CD14-positive monocyte (primary cell): ENCODE data around the gene DHX40. TPM values are rescaled to one million over a fixed set of nuclear protein-coding genes. Genes with fewer than 3 reads are reported as not detected.

Source experiments
- DNase-seq, 3 donors: peaks; one replicate each; pipeline ENCODE4 v3.0.0-alpha.2; 2011 to 2022
- H2AFZ ChIP-seq: 2 replicates; pipeline ENCODE4 v1.6.0; 2012; ENCODE audit warnings: mild to moderate bottlenecking, low read depth, low read length, inconsistent platforms; ENCODE audit not compliant: insufficient read depth, poor library complexity, severe bottlenecking
- H3K27ac ChIP-seq, 2 donors: 1 replicate in 1 of 2; 2 replicates in 1 of 2; pipeline ENCODE4 v1.5.1; 2012 to 2013; ENCODE audit warnings: low read length in 2 of 2, control low read depth in 1 of 2, inconsistent platforms in 1 of 2, low read depth in 1 of 2, mild to moderate bottlenecking in 1 of 2
- H3K27me3 ChIP-seq, 2 donors: one replicate each; pipeline versions ENCODE4 v1.6.0 to v1.6.1; 2011 to 2013; ENCODE audit warnings: low read length in 2 of 2; ENCODE audit not compliant: control insufficient read depth in 2 of 2, insufficient read depth in 2 of 2
- H3K36me3 ChIP-seq, 2 donors: replicated peaks in 1 of 2; 1 replicate in 1 of 2; 2 replicates in 1 of 2; pipeline versions ENCODE4 v1.5.1 to v1.6.1; 2012 to 2013; ENCODE audit warnings: low read length in 2 of 2, control low read depth in 1 of 2, inconsistent platforms in 1 of 2, mild to moderate bottlenecking in 1 of 2; ENCODE audit not compliant: insufficient read depth in 2 of 2, control insufficient read depth in 1 of 2
- H3K4me1 ChIP-seq, 2 donors: 1 replicate in 1 of 2; 2 replicates in 1 of 2; pipeline versions ENCODE4 v1.5.1 to v1.6.1; 2012 to 2013; ENCODE audit warnings: low read length in 2 of 2, control low read depth in 1 of 2, inconsistent platforms in 1 of 2, mild to moderate bottlenecking in 1 of 2, moderate library complexity in 1 of 2; ENCODE audit not compliant: insufficient read depth in 2 of 2, control insufficient read depth in 1 of 2
- H3K4me2 ChIP-seq: replicated peaks from 2 replicates; pipeline ENCODE3; 2012; ENCODE audit warnings: low read length, moderate library complexity, mild to moderate bottlenecking; ENCODE audit not compliant: poor library complexity, severe bottlenecking; ENCODE audit errors: extremely low read depth
- H3K4me3 ChIP-seq, 3 experiments: fragments of 200-600 bp in 1 of 3; sonication (generic) in 1 of 3; replicated peaks in 1 of 3; 1 replicate in 2 of 3; 2 replicates in 1 of 3; pipeline ENCODE4 v1.5.1; 2011 to 2013; ENCODE audit warnings: low read length in 3 of 3, mild to moderate bottlenecking in 3 of 3, control low read depth in 2 of 3, low read depth in 2 of 3, inconsistent platforms in 1 of 3, moderate library complexity in 1 of 3
- H3K79me2 ChIP-seq: 2 replicates; pipeline ENCODE4 v1.6.0; 2012; ENCODE audit warnings: mild to moderate bottlenecking, control low read depth, inconsistent platforms, low read length, moderate library complexity; ENCODE audit not compliant: insufficient read depth
- H3K9ac ChIP-seq: 2 replicates; pipeline ENCODE4 v1.6.0; 2017; ENCODE audit warnings: low read length, mild to moderate bottlenecking; ENCODE audit not compliant: insufficient read depth, poor library complexity, severe bottlenecking
- H3K9me3 ChIP-seq, 2 donors: replicated peaks in 1 of 2; 1 replicate in 1 of 2; 2 replicates in 1 of 2; pipeline versions ENCODE4 v1.5.1 to v1.6.1; 2012 to 2013; ENCODE audit warnings: low read length in 2 of 2, control low read depth in 1 of 2; ENCODE audit not compliant: control insufficient read depth in 1 of 2, insufficient read depth in 1 of 2
- H4K20me1 ChIP-seq: 2 replicates; pipeline ENCODE4 v1.6.0; 2012; ENCODE audit warnings: mild to moderate bottlenecking, low read length, control low read depth, moderate library complexity; ENCODE audit not compliant: insufficient read depth
- H3K27ac Mint-ChIP-seq, 7 donors: one replicate each; pipeline ENCODE4 v1.8.0; 2020; ENCODE audit warnings: mild to moderate bottlenecking in 7 of 7, mixed read lengths in 7 of 7, moderate library complexity in 6 of 7, inconsistent platforms in 2 of 7
- H3K27me3 Mint-ChIP-seq, 3 donors: one replicate each; pipeline ENCODE4 v1.8.0; 2021 to 2022; ENCODE audit warnings: low read depth in 3 of 3, mild to moderate bottlenecking in 3 of 3, mixed read lengths in 3 of 3, moderate library complexity in 3 of 3, inconsistent platforms in 1 of 3
- H3K36me3 Mint-ChIP-seq, 2 donors: one replicate each; pipeline ENCODE4 v1.8.0; 2020; ENCODE audit warnings: mixed read lengths in 2 of 2, inconsistent platforms in 1 of 2, mild to moderate bottlenecking in 1 of 2
- H3K4me1 Mint-ChIP-seq: one replicate; pipeline ENCODE4 v1.8.0; 2020; ENCODE audit warnings: mild to moderate bottlenecking, mixed read lengths
- H3K4me3 Mint-ChIP-seq, 2 donors: one replicate each; pipeline ENCODE4 v1.8.0; 2020; ENCODE audit warnings: mild to moderate bottlenecking in 2 of 2, mixed read lengths in 2 of 2, moderate library complexity in 1 of 2
- H3K9me3 Mint-ChIP-seq, 7 donors: one replicate each; pipeline ENCODE4 v1.8.0; 2020 to 2022; ENCODE audit warnings: mixed read lengths in 7 of 7, mild to moderate bottlenecking in 6 of 7, moderate library complexity in 6 of 7, inconsistent platforms in 2 of 7
- CTCF ChIP-seq: fragments of 200-600 bp; IDR thresholded peaks from one replicate; pipeline ENCODE4 v1.8.0; 2022; ENCODE audit warnings: antibody characterized with exemption, mild to moderate bottlenecking
- WGBS: methylation state at CpG from one replicate; pipeline ENCODE4 v1.1.5; 2013; ENCODE audit warnings: missing lambda C conversion rate; ENCODE audit not compliant: insufficient coverage; 5-methylcytosine and 5-hydroxymethylcytosine counted together
- intact Hi-C, 2 donors: fragments of 100-400 bp; cut with micrococcal nuclease; formaldehyde crosslinking; loops; one replicate each; pipeline versions ENCODE4 v1.15.0 to v1.15.1; 2023
- polyA plus RNA-seq, 3 donors: library from polyadenylated mRNA; depleted of rRNA in 1 of 3; unstranded in 2 of 3; stranded (reverse) in 1 of 3; fragments of 300-500 nt in 2 of 3; fragments of >200 nt in 1 of 3; fragmentation: Illumina TruSeq in 2 of 3; gene quantifications; 1 replicate in 2 of 3; 2 replicates in 1 of 3; pipeline ENCODE4 v1.2.3, GENCODE V29; 2012 to 2021

DHX40 gene
- polyA plus RNA-seq, 3 donors = 12.4 to 22.0 (median 21.0) TPM

- peaks cover 45% of the 10 kb centered on the region for H3K4me1 Mint-ChIP-seq
- peaks cover 0 to 16% of the 10 kb centered on the region in 2 donors for H3K36me3 ChIP-seq
- H3K9ac ChIP-seq = no peak overlapping the region
- no peak overlapping the region for H3K4me2 ChIP-seq
- peak overlapping the region in 6 of 7 donors; percentile 25 to 70 (median 36) for H3K27ac Mint-ChIP-seq
- no peaks in the 10 kb centered on the region for H3K9me3 Mint-ChIP-seq
- no peak for DNase-seq
- no peaks in the 10 kb centered on the region for H3K27me3 Mint-ChIP-seq
- no peak overlapping the region for H2AFZ ChIP-seq
- H3K27me3 ChIP-seq = no peaks in the 10 kb centered on the region
- H3K27ac ChIP-seq = peak overlapping the region in 1 of 2 donors; percentile 47
- H3K79me2 ChIP-seq = peaks cover 100% of the 10 kb centered on the region
- no CpG with 5 or more reads among the region's 6 CpGs for WGBS
- no peaks in the 10 kb centered on the region for H3K9me3 ChIP-seq
- H3K36me3 Mint-ChIP-seq = peaks cover 5 to 28% of the 10 kb centered on the region in 2 donors
- no peak overlapping the region for H3K4me3 Mint-ChIP-seq
- H4K20me1 ChIP-seq = peaks cover 100% of the 10 kb centered on the region
- no peak for TF ChIP-seq CTCF
- H3K4me3 ChIP-seq = no peak overlapping the region
- intact Hi-C loops = no loop called here
- peaks cover 14 to 30% of the 10 kb centered on the region in 2 donors for H3K4me1 ChIP-seq
These were observed 67.0 kb downstream of the DHX40 start for GRCh38 chr17:59632398-59632797.

GRCh38 chr17:59633658-59634359 lies 68.4 kb downstream of the DHX40 start:
- H3K4me1 Mint-ChIP-seq = peaks cover 45% of the 10 kb centered on the region
- no peak overlapping the region for H3K4me3 Mint-ChIP-seq
- Histone ChIP-seq H2AFZ (no peak overlapping the region), H3K9me3 (no peaks in the 10 kb centered on the region), H3K4me1 (peaks cover 0 to 16% of the 10 kb centered on the region in 2 donors), H3K79me2 (peaks cover 100% of the 10 kb centered on the region), H3K27me3 (no peaks in the 10 kb centered on the region), H3K9ac (no peak overlapping the region), H3K4me3 (no peak overlapping the region), H4K20me1 (peaks cover 100% of the 10 kb centered on the region), H3K4me2 (no peak overlapping the region), H3K27ac (peak overlapping the region in 1 of 2 donors; percentile 50), H3K36me3 (peaks cover 0 to 16% of the 10 kb centered on the region in 2 donors)
- no peak for DNase-seq
- H3K36me3 Mint-ChIP-seq = peaks cover 5 to 32% of the 10 kb centered on the region in 2 donors
- WGBS = 80% methylated on average over 1 of the region's 5 CpGs
- intact Hi-C loops = no loop called here
- no peak for TF ChIP-seq CTCF
- no peaks in the 10 kb centered on the region for H3K9me3 Mint-ChIP-seq
- no peaks in the 10 kb centered on the region for H3K27me3 Mint-ChIP-seq
- peak overlapping the region in 4 of 7 donors; percentile 46 to 60 (median 48) for H3K27ac Mint-ChIP-seq
